ENCODE measurements around the gene CDHR4.
"Not testable (repeated sequence)": the region's sequence is repeated elsewhere in the genome, so short reads cannot be mapped to it uniquely, and the experiment has no call there.

The CDHR4 gene

DNA sequence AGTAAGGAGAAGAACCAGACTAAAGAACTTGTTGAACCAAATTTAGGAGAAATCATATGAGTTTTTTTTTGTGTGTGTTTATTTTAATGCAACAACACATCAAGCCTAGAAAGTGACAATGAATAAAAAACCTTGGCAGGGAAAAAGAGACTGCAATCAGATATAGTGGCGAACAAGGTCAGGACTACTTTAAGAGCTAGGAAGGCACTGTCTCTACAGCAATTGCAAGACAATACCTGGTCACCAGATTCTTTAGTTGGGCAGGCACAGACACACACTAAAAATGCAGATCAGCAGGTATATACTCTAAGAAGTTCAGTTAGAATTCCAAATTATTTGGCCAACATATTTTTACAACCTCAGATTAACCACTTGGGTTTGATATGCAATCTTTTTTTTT lies 45.1 kb downstream of the CDHR4 start:
- no peak overlapping the region for H3K27ac Mint-ChIP-seq
- intact Hi-C loops (cut with micrococcal nuclease), result no loop called here

GRCh38 chr3:49751501-49751900 lies 48.2 kb downstream of the CDHR4 start:
- H3K36me3 Mint-ChIP-seq (ENCODE audit: low read depth), result peaks cover 56% of the 10 kb centered on the region
- H3K4me1 Mint-ChIP-seq (ENCODE audit: low read depth), result peaks cover 16% of the 10 kb centered on the region
- H3K4me3 Mint-ChIP-seq, result no peak overlapping the region
- H3K27me3 Mint-ChIP-seq, result no peaks in the 10 kb centered on the region
- H3K9me3 Mint-ChIP-seq, result no peaks in the 10 kb centered on the region
- H3K27ac Mint-ChIP-seq, result no peak overlapping the region
- intact Hi-C loops (cut with micrococcal nuclease), result no loop called here

More for the DNA sequence above, 45.1 kb downstream of the CDHR4 start:
- Mint-ChIP-seq H3K36me3 (ENCODE audit: low read depth) (peaks cover 30% of the 10 kb centered on the region), H3K4me1 (ENCODE audit: low read depth) (peaks cover 20% of the 10 kb centered on the region), H3K9me3 (no peaks in the 10 kb centered on the region), H3K27me3 (no peaks in the 10 kb centered on the region), H3K4me3 (no peak overlapping the region)

DNA sequence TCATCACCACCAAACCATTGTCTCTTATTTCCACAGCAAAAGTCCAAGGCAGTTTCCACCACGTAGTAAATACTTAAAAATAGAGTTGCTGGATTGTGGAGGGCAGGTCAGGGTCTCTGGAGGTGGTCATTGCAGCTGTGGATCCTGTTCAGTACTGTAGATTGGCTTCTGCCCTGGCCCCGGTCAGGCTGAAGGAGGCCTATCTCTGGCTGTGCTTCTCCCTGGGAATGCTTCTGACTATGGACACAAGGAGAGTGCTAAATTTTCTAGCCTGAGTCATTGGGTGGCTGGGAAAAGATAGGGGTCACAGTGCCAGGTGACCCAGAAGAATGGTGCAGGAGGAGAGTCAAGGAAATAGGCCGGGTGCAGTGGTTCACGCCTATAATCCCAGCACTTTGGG lies 49.6 kb downstream of the CDHR4 start:
- Mint-ChIP-seq H3K36me3 (ENCODE audit: low read depth) (peaks cover 58% of the 10 kb centered on the region), H3K27ac (no peak overlapping the region)

DNA sequence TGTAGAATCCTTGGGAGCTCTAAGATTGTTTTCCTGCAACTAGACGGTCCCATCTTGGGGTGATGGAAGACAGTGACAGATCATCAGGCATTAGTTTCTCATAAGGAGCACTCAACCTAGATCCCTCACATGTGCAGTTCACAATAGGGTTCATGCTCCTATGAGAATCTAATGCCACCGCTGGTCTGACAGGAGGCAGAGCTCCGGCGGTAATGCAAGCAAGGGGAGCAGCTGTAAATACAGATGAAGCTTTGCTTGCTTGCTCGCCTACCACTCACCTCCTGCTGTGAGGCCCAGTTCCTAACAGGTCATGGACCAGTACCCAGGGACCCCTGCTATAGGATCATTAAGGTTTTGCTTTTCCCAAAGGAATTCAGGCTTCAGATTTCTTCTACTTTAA lies 50.8 kb downstream of the CDHR4 start:
- H3K9me3 Mint-ChIP-seq; H3K4me3 Mint-ChIP-seq; intact Hi-C loops (cut with micrococcal nuclease); H3K27ac Mint-ChIP-seq; H3K4me1 Mint-ChIP-seq (ENCODE audit: low read depth); H3K27me3 Mint-ChIP-seq: not testable (repeated sequence)
- H3K36me3 Mint-ChIP-seq (ENCODE audit: low read depth), result peaks cover 67% of the 10 kb centered on the region

More for the DNA sequence above, 49.6 kb downstream of the CDHR4 start:
- peaks cover 16% of the 10 kb centered on the region for H3K4me1 Mint-ChIP-seq (ENCODE audit: low read depth)
- intact Hi-C loops (cut with micrococcal nuclease), result no loop called here
- no peaks in the 10 kb centered on the region for H3K27me3 Mint-ChIP-seq
- no peaks in the 10 kb centered on the region for H3K9me3 Mint-ChIP-seq
- no peak overlapping the region for H3K4me3 Mint-ChIP-seq

- Mint-ChIP-seq H3K4me3 (no peak overlapping the region), H3K27ac (no peak overlapping the region), H3K4me1 (ENCODE audit: low read depth) (peaks cover 2% of the 10 kb centered on the region), H3K36me3 (ENCODE audit: low read depth) (peaks cover 70% of the 10 kb centered on the region), H3K27me3 (no peaks in the 10 kb centered on the region), H3K9me3 (no peaks in the 10 kb centered on the region)
- intact Hi-C loops (cut with micrococcal nuclease), result no loop called here
These were observed 51.7 kb downstream of the CDHR4 start for GRCh38 chr3:49747792-49748480.

GRCh38 chr3:49745986-49746385 lies 53.7 kb downstream of the CDHR4 start:
- Mint-ChIP-seq H3K4me1 (ENCODE audit: low read depth) (no peaks in the 10 kb centered on the region), H3K36me3 (ENCODE audit: low read depth) (peaks cover 77% of the 10 kb centered on the region), H3K27me3 (no peaks in the 10 kb centered on the region), H3K4me3 (no peak overlapping the region), H3K27ac (no peak overlapping the region), H3K9me3 (no peaks in the 10 kb centered on the region)
- intact Hi-C loops (cut with micrococcal nuclease), result no loop called here

Measured in dendritic cell treated with granulocyte-macrophage colony-stimulating factor and Interleukin-4, amounts not matched to agents 40 ng/mL and 50 ng/mL, for 4 days (primary cell).